SIG-M5 (cell line): ENCODE data around the gene EMSY.

Experiments
- DNase-seq: peaks from one replicate; lab custom pipeline; 2025; lab: John Stamatoyannopoulos, UW

EMSY gene

GRCh38 chr11:76515494-76515893, 70.7 kb downstream of the EMSY start:
- DNase-seq, result no peak

- no peak for DNase-seq
Measured at GRCh38 chr11:76523147-76523546, 78.3 kb downstream of the EMSY start.

GRCh38 chr11:76523786-76524436, 79.1 kb downstream of the EMSY start:
- DNase-seq, result no peak

- DNase-seq, result no peak
Measured at GRCh38 chr11:76524461-76524860, 79.6 kb downstream of the EMSY start.

GRCh38 chr11:76524919-76525318, 80.1 kb downstream of the EMSY start:
- DNase-seq, result no peak

GRCh38 chr11:76526878-76527277, 82.1 kb downstream of the EMSY start:
- DNase-seq, result no peak

DNA sequence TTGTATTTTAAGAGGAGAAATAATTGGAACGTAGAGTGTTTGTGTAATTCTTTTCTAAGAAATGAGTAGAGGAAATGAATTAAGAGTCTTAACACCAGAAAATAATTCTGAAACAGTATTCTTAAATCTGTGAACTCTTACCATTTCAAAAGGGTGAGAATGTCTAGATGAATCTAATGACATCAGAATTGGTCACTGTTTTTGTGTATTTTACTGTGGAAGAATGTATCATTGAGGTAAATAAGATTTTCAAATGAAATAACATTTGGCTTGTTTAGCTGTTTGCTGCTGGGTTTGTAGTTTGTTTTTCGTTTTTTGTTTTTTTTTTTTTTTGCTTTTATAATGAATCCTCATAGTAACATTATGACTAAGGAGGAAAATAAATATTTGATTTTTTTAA, 97.6 kb downstream of the EMSY start:
- no peak for DNase-seq

- no peak for DNase-seq
Measured at GRCh38 chr11:76543006-76543703, 98.3 kb downstream of the EMSY start.

GRCh38 chr11:76550781-76551180, 106.0 kb downstream of the EMSY start:
- DNase-seq, result no peak

DNA sequence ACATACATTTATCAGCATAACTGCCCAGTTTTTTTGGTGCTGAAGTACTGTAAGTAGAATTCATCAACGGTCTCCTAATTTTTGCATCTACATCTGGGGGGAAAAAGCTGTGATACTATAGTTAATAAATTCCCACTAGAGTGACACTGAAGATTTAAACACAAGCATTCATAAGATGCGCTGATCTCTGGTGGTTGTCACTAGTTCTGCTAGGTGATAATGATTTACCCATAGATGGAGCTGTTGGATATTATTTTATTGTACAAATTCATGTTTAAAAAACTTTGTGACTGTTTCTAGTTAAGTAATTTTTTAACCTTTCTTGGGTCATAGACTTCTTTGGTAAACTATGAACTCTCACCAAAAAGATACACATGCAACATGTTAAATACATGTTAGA, 106.6 kb downstream of the EMSY start:
- DNase-seq, result no peak

DNA sequence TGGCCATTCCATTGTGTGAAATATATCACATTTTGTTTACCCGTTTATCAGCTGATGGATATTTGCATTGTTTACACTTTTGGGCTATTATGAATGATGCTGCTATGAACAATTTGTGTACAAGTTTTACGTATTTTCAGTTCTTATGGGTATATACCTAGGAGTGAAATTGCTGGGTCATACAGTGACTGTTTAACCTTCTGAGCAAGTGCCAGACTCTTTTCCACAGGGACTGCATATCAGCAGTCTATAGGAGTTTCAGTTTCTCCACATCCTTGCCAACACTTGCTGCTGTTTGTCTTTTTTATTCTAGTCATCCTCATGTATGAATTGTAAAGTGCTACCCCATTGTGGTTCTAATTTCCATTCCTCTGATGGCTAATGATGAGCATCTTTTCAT, 108.2 kb downstream of the EMSY start:
- DNase-seq, result no peak

DNA sequence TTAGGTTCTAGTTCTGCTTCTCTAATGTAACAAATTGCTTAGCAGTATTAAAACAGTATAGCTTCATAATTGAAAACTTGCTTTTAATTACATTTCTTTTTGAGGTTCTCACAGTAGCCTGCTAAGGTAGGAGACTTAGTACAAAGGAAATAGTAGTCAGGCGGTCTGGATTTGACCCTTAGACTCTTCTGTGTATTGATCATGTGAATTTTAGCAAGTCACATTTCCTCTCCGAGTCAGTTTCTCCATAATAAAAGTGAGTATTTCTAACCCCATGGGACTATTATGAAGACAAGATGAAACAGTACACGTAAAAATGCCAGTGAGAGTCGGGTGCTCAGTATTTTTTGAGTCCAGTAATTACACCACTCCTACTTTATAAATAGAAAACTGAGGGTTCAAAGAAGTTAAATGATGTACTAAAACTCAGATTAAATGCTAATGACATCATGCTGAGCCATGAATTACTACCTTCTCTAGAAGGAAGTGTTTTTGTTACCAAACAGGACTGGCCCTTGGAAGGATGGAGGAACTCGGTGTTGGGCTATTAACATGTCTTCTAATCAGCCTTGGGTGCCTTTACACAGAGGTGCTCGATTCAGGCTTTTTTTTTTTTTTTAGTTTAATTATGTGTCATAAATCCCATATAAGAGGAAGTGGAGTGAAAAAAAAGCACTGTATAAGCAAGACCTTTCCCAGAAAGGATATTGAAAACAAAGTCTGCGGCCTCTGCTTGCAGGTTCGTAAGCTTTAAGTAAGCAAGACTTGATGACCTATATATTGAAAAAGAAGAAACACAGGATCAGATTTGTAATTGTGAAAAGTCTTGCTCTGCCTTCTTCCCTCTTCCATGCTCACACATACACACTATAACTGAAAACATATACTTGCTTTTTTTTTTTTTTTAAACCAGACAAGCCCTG, 109.0 kb downstream of the EMSY start:
- no peak for DNase-seq

GRCh38 chr11:76554767-76555166, 109.9 kb downstream of the EMSY start:
- DNase-seq, result no peak

- DNase-seq, result no peak
Measured at GRCh38 chr11:76557466-76557865, 112.6 kb downstream of the EMSY start.

DNA sequence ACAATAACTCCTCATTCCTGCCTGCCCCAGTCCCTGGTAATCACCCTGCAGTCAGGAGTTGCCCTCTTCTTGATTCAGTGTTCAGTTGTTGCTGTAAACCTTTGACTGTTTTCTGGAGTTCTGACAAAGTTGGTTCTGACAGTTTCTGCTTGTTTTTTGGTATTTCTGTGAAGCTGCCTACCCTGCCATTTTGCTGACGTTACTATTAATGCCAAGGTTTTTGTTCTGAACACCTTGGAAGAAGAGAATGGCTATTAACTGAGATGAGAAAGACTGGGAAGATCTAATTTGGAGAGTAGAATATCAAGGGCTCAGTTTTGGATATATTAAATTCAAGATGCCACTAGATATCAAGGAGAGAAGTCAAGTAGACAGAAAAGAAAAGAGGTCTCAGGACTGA, 113.7 kb downstream of the EMSY start:
- DNase-seq, result no peak

GRCh38 chr11:76558891-76559290, 114.1 kb downstream of the EMSY start:
- no peak for DNase-seq

DNA sequence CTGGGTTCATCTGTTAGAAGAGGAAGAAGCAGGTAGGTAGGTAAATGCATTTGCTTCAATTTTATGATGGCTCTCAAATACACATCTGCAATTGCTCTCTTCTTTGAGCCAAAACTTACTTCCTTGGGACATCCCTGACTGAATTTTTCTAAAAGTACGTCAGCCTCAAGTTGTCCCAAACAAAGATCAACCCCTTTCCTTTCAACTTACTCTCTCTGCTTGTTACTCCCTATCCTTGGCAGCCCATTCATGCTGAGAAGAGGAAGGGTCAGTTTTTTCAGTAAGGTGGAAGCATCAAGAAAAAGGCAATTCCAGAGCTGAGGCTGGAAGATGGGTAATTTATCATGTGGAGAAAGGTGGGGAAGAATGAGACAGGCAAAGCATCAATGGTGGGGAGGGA, 114.5 kb downstream of the EMSY start:
- no peak for DNase-seq

- no peak for DNase-seq
Measured at GRCh38 chr11:76560219-76560618, 115.4 kb downstream of the EMSY start.

DNA sequence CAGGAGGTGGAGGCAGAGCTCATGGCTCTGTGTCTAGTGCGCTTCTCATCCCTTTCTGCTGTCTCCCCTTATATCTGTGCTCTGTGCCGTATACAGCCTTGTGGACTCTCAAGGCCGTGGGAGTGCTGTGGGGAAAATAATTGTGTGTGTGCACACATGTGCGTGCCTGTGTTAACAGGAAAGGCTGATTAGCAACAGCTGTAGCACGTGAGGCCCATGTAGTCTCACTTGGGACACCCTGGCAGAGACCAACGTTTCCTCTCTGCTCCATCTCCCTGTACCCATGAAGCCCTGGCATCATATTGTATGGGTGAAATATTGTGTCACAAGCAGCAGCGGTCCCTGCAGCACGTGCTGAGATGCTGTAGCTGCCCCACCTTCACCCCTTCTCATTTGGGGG, 116.4 kb downstream of the EMSY start:
- DNase-seq, result no peak

- no peak for DNase-seq
Measured at GRCh38 chr11:76562541-76562940, 117.7 kb downstream of the EMSY start.

DNA sequence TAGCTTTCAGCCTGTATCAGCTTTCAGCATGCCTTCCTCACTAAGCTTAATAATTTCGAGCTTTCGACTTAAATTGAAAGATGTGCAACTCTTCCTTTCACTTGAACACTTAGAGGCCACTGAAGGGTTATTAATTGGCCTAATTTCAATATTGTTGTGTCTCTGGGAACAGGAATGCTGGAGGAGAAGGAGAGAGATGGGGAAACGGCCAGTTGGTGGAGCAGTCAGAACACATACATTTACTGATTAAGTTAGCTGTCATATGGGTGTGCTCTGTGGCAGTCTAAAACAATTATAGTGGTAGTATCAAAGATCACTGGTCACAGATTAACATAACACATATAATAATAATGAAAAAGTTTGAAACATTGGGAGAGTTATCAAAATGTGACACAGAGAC, 119.5 kb downstream of the EMSY start:
- no peak for DNase-seq

GRCh38 chr11:76566811-76567210, 122.0 kb downstream of the EMSY start:
- DNase-seq, result no peak

DNA sequence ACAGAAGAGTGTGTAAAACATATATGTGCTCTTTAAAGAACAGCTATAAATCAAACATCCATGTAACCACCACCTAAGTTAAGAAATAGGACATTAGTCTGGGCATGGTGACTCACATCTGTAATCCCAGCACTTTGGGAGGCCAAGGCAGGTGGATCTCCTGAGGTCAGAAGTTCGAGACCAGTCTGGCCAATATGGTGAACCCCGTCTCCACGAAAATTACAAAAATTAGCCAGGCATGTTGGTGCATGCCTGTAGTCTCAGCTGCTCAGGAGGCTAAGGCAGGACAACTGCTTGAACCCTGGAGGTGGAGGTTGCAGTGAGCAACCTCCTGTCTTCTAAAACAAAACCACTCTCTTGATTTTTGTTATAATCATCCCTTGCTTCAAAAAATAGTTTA, 122.4 kb downstream of the EMSY start:
- no peak for DNase-seq
